GM18502 (cell line): ENCODE data around the gene IGSF9B.
A peak's percentile ranks its signal among the peaks of the same experiment; 100 is the strongest.

Experiments
- ATAC-seq: cut with Tn5 transposase; IDR thresholded peaks from one replicate; pipeline ENCODE4 v1.9.1; 2021; ENCODE audit warnings: mild to moderate bottlenecking; ENCODE audit not compliant: unreplicated experiment, poor library complexity

The IGSF9B gene

GRCh38 chr11:133955945-133956421 is 785 bp downstream of the IGSF9B start:
- ATAC-seq = no peak

- ATAC-seq = no peak
Observed at GRCh38 chr11:133955081-133955891, 1.5 kb downstream of the IGSF9B start.

- ATAC-seq = no peak
Observed at GRCh38 chr11:133953999-133954398, 2.8 kb downstream of the IGSF9B start.

GRCh38 chr11:133953547-133953946 is 3.2 kb downstream of the IGSF9B start:
- no peak for ATAC-seq

- ATAC-seq = no peak
Observed at GRCh38 chr11:133952199-133953190, 4.3 kb downstream of the IGSF9B start.

GRCh38 chr11:133951327-133952198 is 5.2 kb downstream of the IGSF9B start:
- ATAC-seq = no peak

- no peak for ATAC-seq
Observed at GRCh38 chr11:133950874-133951326, 5.9 kb downstream of the IGSF9B start.

- ATAC-seq = no peak
Observed at GRCh38 chr11:133950421-133950820, 6.3 kb downstream of the IGSF9B start.

GRCh38 chr11:133949129-133949528 is 7.6 kb downstream of the IGSF9B start:
- ATAC-seq = no peak

GRCh38 chr11:133948711-133949110 is 8.1 kb downstream of the IGSF9B start:
- ATAC-seq = no peak

GRCh38 chr11:133947321-133947756 is 9.4 kb downstream of the IGSF9B start:
- peak; percentile 59 for ATAC-seq

- peak; percentile 9 for ATAC-seq
Observed at GRCh38 chr11:133946541-133947318, 10.0 kb downstream of the IGSF9B start.

- ATAC-seq = no peak
Observed at GRCh38 chr11:133946051-133946450, 10.7 kb downstream of the IGSF9B start.

GRCh38 chr11:133945087-133945974 is 11.4 kb downstream of the IGSF9B start:
- peak; percentile 54 for ATAC-seq

- no peak for ATAC-seq
Observed at GRCh38 chr11:133943950-133944698, 12.6 kb downstream of the IGSF9B start.

- ATAC-seq = no peak
Observed at GRCh38 chr11:133942577-133942976, 14.2 kb downstream of the IGSF9B start.

GRCh38 chr11:133941546-133941945 is 15.2 kb downstream of the IGSF9B start:
- ATAC-seq = no peak
